IMR-90 (cell line): ENCODE data around the gene ZNF219. TPM values are rescaled to one million over a fixed set of nuclear protein-coding genes. Genes with fewer than 3 reads are reported as not detected.

Source experiments
- ATAC-seq: fragments of 200-7000 bp; cut with Tn5 transposase; 2 replicates; pipeline ENCODE4 v1.9.1; 2020; ENCODE audit warnings: low read depth, mild to moderate bottlenecking, moderate library complexity
- BruUV-seq: library from RNA; stranded (reverse); fragments of 400-500 nt; replicated peaks from 2 replicates; lab custom pipeline; 2021; lab: Mats Ljungman, UMichigan
- CTCF ChIA-PET: fragments of 300-600 bp; formaldehyde crosslinking; extraction: SDS; loops from one replicate; lab custom pipeline; 2021; ENCODE audit warnings: antibody characterized with exemption; lab: Yijun Ruan, JAX
- POLR2A ChIA-PET: fragments of 300-600 bp; sonication (Branson Sonifier 250); formaldehyde crosslinking; loops from one replicate; lab custom pipeline; 2022; ENCODE audit warnings: antibody characterized with exemption; ENCODE audit not compliant: unreplicated experiment; lab: Charles Lee
- DNase-seq: peaks from one replicate; pipeline ENCODE4 v3.0.0; 2013
- H2AFZ ChIP-seq: replicated peaks from 2 replicates; pipeline ENCODE3; 2013; ENCODE audit warnings: low read length, mild to moderate bottlenecking; ENCODE audit not compliant: poor library complexity
- H2AK5ac ChIP-seq: 2 replicates; pipeline ENCODE4 v1.6.1; 2013; ENCODE audit warnings: low read depth, low read length, inconsistent platforms
- H2AK9ac ChIP-seq: replicated peaks from 2 replicates; pipeline ENCODE3; 2013; ENCODE audit warnings: mild to moderate bottlenecking, low read depth, low read length, moderate library complexity; ENCODE audit not compliant: poor library complexity
- H2BK120ac ChIP-seq: 2 replicates; pipeline ENCODE4 v1.6.1; 2013; ENCODE audit warnings: low read depth, low read length, inconsistent platforms
- H2BK15ac ChIP-seq: 3 replicates; pipeline ENCODE4 v1.6.1; 2013; ENCODE audit warnings: low read depth, low read length, inconsistent platforms
- H2BK20ac ChIP-seq: 2 replicates; pipeline ENCODE4 v1.6.1; 2013; ENCODE audit warnings: low read depth, mild to moderate bottlenecking, inconsistent platforms, low read length, moderate library complexity
- H2BK5ac ChIP-seq: 2 replicates; pipeline ENCODE4 v1.6.1; 2013; ENCODE audit warnings: mild to moderate bottlenecking, low read depth, low read length, inconsistent platforms; ENCODE audit not compliant: poor library complexity, severe bottlenecking
- H3K14ac ChIP-seq: replicated peaks from 2 replicates; pipeline ENCODE4 v1.6.1; 2013; ENCODE audit warnings: low read depth, low read length, inconsistent platforms
- H3K18ac ChIP-seq: 2 replicates; pipeline ENCODE4 v1.6.1; 2013; ENCODE audit warnings: low read depth, low read length, control low read depth
- H3K23ac ChIP-seq: 2 replicates; pipeline ENCODE4 v1.6.1; 2013; ENCODE audit warnings: low read depth, low read length, inconsistent platforms
- H3K27ac ChIP-seq: 2 replicates; pipeline ENCODE4 v1.5.1; 2013; ENCODE audit warnings: mild to moderate bottlenecking, control low read depth, low read length; ENCODE audit not compliant: insufficient read depth
- H3K27me3 ChIP-seq: 2 replicates; pipeline ENCODE4 v1.6.1; 2013; ENCODE audit warnings: low read length; ENCODE audit not compliant: control insufficient read depth, insufficient read depth
- H3K36me3 ChIP-seq: 2 replicates; pipeline ENCODE4 v1.6.1; 2013; ENCODE audit warnings: low read length, mixed read lengths; ENCODE audit not compliant: control insufficient read depth, insufficient read depth
- H3K4ac ChIP-seq: 2 replicates; pipeline ENCODE4 v1.6.1; 2013; ENCODE audit warnings: low read depth, low read length, inconsistent platforms
- H3K4me1 ChIP-seq: 2 replicates; pipeline ENCODE4 v1.6.1; 2013; ENCODE audit warnings: low read length, mixed read lengths; ENCODE audit not compliant: control insufficient read depth, insufficient read depth
- H3K4me2 ChIP-seq: 2 replicates; pipeline ENCODE4 v1.6.1; 2013; ENCODE audit warnings: low read depth, mild to moderate bottlenecking, control low read depth, low read length, moderate library complexity
- H3K4me3 ChIP-seq: 2 replicates; pipeline ENCODE4 v1.5.1; 2013; ENCODE audit warnings: low read depth, mild to moderate bottlenecking, control low read depth, low read length, moderate library complexity; ENCODE audit not compliant: insufficient read depth
- H3K56ac ChIP-seq: 2 replicates; pipeline ENCODE4 v1.6.1; 2013; ENCODE audit warnings: low read length, inconsistent platforms; ENCODE audit not compliant: insufficient read depth; ENCODE audit errors: extremely low read depth
- H3K79me1 ChIP-seq, 2 experiments: 2 replicates each; pipeline ENCODE4 v1.6.1; 2013; ENCODE audit warnings: low read length in 2 of 2, inconsistent platforms in 1 of 2, low read depth in 1 of 2
- H3K9ac ChIP-seq: 2 replicates; pipeline ENCODE4 v1.6.1; 2013; ENCODE audit warnings: low read depth, low read length, control low read depth
- H3K9me1 ChIP-seq: 2 replicates; pipeline ENCODE4 v1.6.1; 2013; ENCODE audit warnings: low read length, inconsistent platforms; ENCODE audit not compliant: insufficient read depth
- H3K9me3 ChIP-seq: 2 replicates; pipeline ENCODE4 v1.6.1; 2013; ENCODE audit warnings: low read length; ENCODE audit not compliant: control insufficient read depth, insufficient read depth
- H4K20me1 ChIP-seq: 2 replicates; pipeline ENCODE4 v1.6.1; 2013; ENCODE audit warnings: low read length, inconsistent platforms; ENCODE audit not compliant: insufficient read depth
- H4K5ac ChIP-seq: 2 replicates; pipeline ENCODE4 v1.6.1; 2013; ENCODE audit warnings: mild to moderate bottlenecking, low read depth, low read length, control low read depth
- H4K8ac ChIP-seq, 2 experiments: 2 replicates each; pipeline ENCODE4 v1.6.1; 2013; ENCODE audit warnings: low read depth in 2 of 2, low read length in 2 of 2, control low read depth in 1 of 2, inconsistent platforms in 1 of 2
- H4K91ac ChIP-seq: 2 replicates; pipeline ENCODE4 v1.6.1; 2013; ENCODE audit warnings: low read depth, low read length, inconsistent platforms; ENCODE audit not compliant: insufficient read depth
- CEBPB ChIP-seq: IDR thresholded peaks from 2 replicates; pipeline ENCODE4 v1.6.1; 2012; ENCODE audit warnings: low read depth, low read length, improper control_type of control experiment
- CHD1 ChIP-seq: IDR thresholded peaks from 2 replicates; pipeline ENCODE4 v1.6.1; 2012; ENCODE audit warnings: low read depth, low read length, improper control_type of control experiment
- CTCF ChIP-seq: conservative IDR thresholded peaks from 2 replicates; pipeline ENCODE4 v1.5.1; 2012; ENCODE audit warnings: mild to moderate bottlenecking, low read depth, low read length, improper control_type of control experiment
- RAD21 ChIP-seq: IDR thresholded peaks from 2 replicates; pipeline ENCODE4 v1.6.1; 2012; ENCODE audit warnings: low read length, improper control_type of control experiment
- SMC3 ChIP-seq: fragments of 150-350 bp; IDR thresholded peaks from 2 replicates; pipeline ENCODE4 v1.6.1; 2016; ENCODE audit warnings: low read depth, mild to moderate bottlenecking, antibody characterized with exemption, low read length, moderate library complexity
- USF2 ChIP-seq: fragments of 150-350 bp; IDR thresholded peaks from 2 replicates; pipeline ENCODE4 v1.6.1; 2017; ENCODE audit warnings: mild to moderate bottlenecking, antibody characterized with exemption, low read length, low read depth
- WGBS, 2 experiments: methylation state at CpG; one replicate each; pipeline versions ENCODE4 v1.1.5 to v1.1.7; 2013; ENCODE audit warnings: missing lambda C conversion rate in 2 of 2; ENCODE audit not compliant: insufficient read length in 1 of 2; ENCODE audit errors: extremely low coverage in 2 of 2; 5-methylcytosine and 5-hydroxymethylcytosine counted together
- dilution Hi-C: fragments of 300-500 bp; cut with HindIII; formaldehyde crosslinking; loops from one replicate; pipeline ENCODE4 v1.14.3; 2018; ENCODE audit warnings: low sequenced_read_pairs; ENCODE audit not compliant: unreplicated experiment
- in situ Hi-C: fragments of 300-500 bp; cut with MboI; formaldehyde crosslinking; loops from 3 replicates; pipeline ENCODE4 v1.14.3; 2019; ENCODE audit warnings: low sequenced_read_pairs, inconsistent platforms, mixed read lengths
- intact Hi-C: fragments of 100-400 bp; cut with micrococcal nuclease; formaldehyde crosslinking; loops from 2 replicates; pipeline ENCODE4 v1.10.0; 2022
- polyA plus RNA-seq, 3 experiments: library from polyadenylated mRNA; depleted of rRNA; stranded (reverse); fragments of >200 nt; gene quantifications; 2 replicates each; pipeline ENCODE4 v1.2.3, GENCODE V29; 2012; ENCODE audit warnings: low replicate concordance in 1 of 3
- total RNA-seq: library from RNA; depleted of rRNA; stranded (reverse); fragments of >200 nt; gene quantifications from 2 replicates; pipeline ENCODE4 v1.2.3, GENCODE V29; 2012

Gene ZNF219
- total and polyA plus RNA-seq, 2 of the 4 experiments (the other 2 are of a cell fraction) = 0.90 to 3.8 TPM

GRCh38 chr14:21090194-21090939, 8.1 kb downstream of the ZNF219 start:
- intact Hi-C loops = no loop called here
- peaks cover 37% of the 10 kb centered on the region for H3K36me3 ChIP-seq
- POLR2A ChIA-PET = no interaction called here

More at GRCh38 chr14:21090194-21090939, 8.1 kb downstream of the ZNF219 start:
- Histone ChIP-seq H4K8ac (no peak overlapping the region), H2AK5ac (no peak overlapping the region), H3K4me3 (no peak overlapping the region), H4K20me1 (peaks cover 6% of the 10 kb centered on the region), H3K27ac (no peak overlapping the region), H2BK20ac (no peak overlapping the region), H3K4ac (no peak overlapping the region), H3K79me1 (peaks cover 3 to 11% of the 10 kb centered on the region in 2 experiments; a peak in 2 of 4 replicates), H4K5ac (no peak overlapping the region), H3K27me3 (no peaks in the 10 kb centered on the region), H2BK120ac (no peak overlapping the region), H3K9ac (no peak overlapping the region), H3K23ac (no peak overlapping the region), H2BK5ac (no peak overlapping the region), H3K4me2 (no peak overlapping the region), H2AFZ (no peak overlapping the region), H3K4me1 (peaks cover 15% of the 10 kb centered on the region), H4K91ac (no peak overlapping the region), H2BK15ac (no peak overlapping the region), H3K14ac (no peak overlapping the region), H2AK9ac (no peak overlapping the region), H3K9me3 (no peaks in the 10 kb centered on the region), H3K9me1 (0 out of 2 replicates have a peak, but pooled peaks cover 2% of the 10 kb centered on the region), H3K56ac (no peak overlapping the region), H3K18ac (no peak overlapping the region)
- TF ChIP-seq CEBPB = no peak
- TF ChIP-seq USF2 = no peak
- TF ChIP-seq RAD21 = peak; percentile 51
- TF ChIP-seq SMC3 = peak; percentile 28; the same call in 1 of the 2 replicates
- TF ChIP-seq CTCF = peak; percentile 43
- no peak for TF ChIP-seq CHD1
- WGBS, 2 experiments = 92% methylated on average over 11 of the region's 45 CpGs; no CpG with 5 or more reads in 1 of the 2 experiments
- DNase-seq (no peak), ATAC-seq (no peak)
- BruUV-seq = no TSS peak
- in situ Hi-C loops = loop anchor here (25.0 kb wide), 2 partner anchors 628 to 753 kb away; partner anchors contain the start of genes APEX1, CCNB1IP1, OSGEP and PARP2
- dilution Hi-C loops = no loop called here
- CTCF ChIA-PET = interaction anchor here (2.5 kb wide), 1 partner anchor 22 kb away, joined by 10 read pairs; no protein-coding TSS in a partner anchor
